Heart left ventricle (tissue), 13 donors: ENCODE measurements around the gene CLRN3.

Source experiments
- POLR2A ChIP-seq, 2 donors: fragments of 450-650 bp; IDR thresholded peaks; one replicate each; pipeline ENCODE4 v1.6.1; 2017; ENCODE audit warnings: antibody characterized with exemption in 2 of 2, mild to moderate bottlenecking in 2 of 2, moderate library complexity in 2 of 2
- TF ChIP-seq, protein P1 (sequence below), 12 donors: fragments of 200-600 bp; sonication (generic) in 4 of 12; IDR thresholded peaks; one replicate each; pipeline versions ENCODE4 v1.5.0 to v1.8.0; 2018 to 2022; ENCODE audit warnings: antibody characterized with exemption in 12 of 12, mild to moderate bottlenecking in 5 of 12
- donor health status: ischemic (EF 13 %, LVEDD 7.1; RV severe dilation, severe dysfunction).
- donor health status: DM: no; HTN: yes; CAD: no.
- donor health status: DM: no; HTN: no; CAD: no.
- donor health status: ischemic (EF 25% LVEDD 6.9; RV normal size, moderate dysfunction).
- donor health status: ischemic (EF 25% LVEDD 5.7; RV mildly dilated, moderate dysfunction).
- donor health status: ischemic (EF 35%, LVEDD 5.7; RV mildly dilated, moderate dysfunction).
- donor health status: nonischemic (EF 11% LVEDD 7.7; RV severe dilation, severe dysfunction).
- donor health status: DM: yes; HTN: yes; CAD: no.
- donor health status: PGD.
- donor health status: ischemic (EF 29% LVEDD 5.4; RV normal size, mild dysfunction).
- donor health status: nonischemic (EF 23%, LVEDD 6.1; RV moderate dilation, normal function).

DNA sequence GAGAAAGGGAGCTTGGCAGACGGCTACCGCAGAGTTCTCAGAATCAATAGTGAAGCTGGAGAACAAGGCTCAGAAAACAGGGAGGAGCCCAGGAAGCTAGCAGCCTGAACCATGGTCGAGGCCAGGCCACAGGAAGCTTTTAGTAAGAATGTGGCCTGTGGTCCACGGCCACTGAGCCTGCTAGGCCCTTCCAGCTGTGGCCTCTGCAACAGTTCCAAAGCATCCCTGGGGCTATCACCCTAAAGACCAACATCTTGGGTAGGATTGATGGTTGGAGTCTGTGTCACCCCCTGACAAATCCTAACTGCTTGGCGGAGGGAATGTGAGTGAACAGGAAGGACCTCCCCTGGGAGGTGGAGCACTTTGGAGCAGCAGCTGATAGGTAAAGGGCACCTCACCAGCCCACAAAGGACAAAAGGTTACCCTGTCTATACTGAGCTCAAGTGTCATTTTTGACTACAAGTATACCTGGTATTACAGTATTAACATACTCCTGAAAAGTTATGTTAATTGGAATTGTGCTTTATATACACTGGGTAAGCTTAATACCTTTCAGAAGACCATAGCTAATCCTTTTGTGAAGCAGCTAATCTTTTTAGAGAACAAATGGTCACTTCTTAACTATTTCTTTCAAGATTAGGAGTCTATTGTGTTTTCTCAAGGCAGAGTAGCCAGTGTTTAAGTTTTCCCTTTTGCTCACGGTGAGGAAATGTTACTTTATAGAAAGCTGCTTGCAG, 32.9 kb upstream of the CLRN3 start:
- TF ChIP-seq, protein P1, sequence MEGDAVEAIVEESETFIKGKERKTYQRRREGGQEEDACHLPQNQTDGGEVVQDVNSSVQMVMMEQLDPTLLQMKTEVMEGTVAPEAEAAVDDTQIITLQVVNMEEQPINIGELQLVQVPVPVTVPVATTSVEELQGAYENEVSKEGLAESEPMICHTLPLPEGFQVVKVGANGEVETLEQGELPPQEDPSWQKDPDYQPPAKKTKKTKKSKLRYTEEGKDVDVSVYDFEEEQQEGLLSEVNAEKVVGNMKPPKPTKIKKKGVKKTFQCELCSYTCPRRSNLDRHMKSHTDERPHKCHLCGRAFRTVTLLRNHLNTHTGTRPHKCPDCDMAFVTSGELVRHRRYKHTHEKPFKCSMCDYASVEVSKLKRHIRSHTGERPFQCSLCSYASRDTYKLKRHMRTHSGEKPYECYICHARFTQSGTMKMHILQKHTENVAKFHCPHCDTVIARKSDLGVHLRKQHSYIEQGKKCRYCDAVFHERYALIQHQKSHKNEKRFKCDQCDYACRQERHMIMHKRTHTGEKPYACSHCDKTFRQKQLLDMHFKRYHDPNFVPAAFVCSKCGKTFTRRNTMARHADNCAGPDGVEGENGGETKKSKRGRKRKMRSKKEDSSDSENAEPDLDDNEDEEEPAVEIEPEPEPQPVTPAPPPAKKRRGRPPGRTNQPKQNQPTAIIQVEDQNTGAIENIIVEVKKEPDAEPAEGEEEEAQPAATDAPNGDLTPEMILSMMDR (IDR thresholded peaks at IDR 0.05), result no peak
- no peak for TF ChIP-seq POLR2A (IDR thresholded peaks at IDR 0.05)
